Stimulated activated CD8-positive, alpha-beta memory T cell treated with anti-CD3 and anti-CD28 coated beads, Interleukin-12 subunit alpha, Interleukin-12 subunit beta, amount 100 ng/mL, for 1 hour (primary cell): ENCODE measurements around the gene HACD1.

Experiments used
- DNase-seq: peaks from one replicate; pipeline ENCODE4 v3.0.0-alpha.2; 2020; ENCODE audit warnings: low read depth

The HACD1 gene

DNA sequence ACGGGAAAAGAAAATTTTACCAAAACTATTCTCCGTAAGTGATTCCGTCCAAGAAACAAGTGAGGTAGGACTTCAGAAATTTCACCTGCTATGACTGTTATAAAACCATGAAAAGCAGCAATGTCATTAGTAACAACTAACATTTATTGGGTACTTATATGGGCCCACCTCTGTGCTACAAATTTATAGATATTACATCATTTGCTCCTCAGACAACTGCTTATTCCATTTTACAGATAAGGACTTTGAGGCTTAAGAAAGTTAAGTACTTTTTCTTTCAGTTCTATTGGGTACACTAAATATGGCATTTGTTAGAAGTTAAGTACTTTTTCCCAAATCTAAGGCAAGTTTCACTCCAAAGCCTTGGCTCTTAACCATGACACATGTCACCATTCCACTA is 36.3 kb downstream of the HACD1 start:
- no peak for DNase-seq

DNA sequence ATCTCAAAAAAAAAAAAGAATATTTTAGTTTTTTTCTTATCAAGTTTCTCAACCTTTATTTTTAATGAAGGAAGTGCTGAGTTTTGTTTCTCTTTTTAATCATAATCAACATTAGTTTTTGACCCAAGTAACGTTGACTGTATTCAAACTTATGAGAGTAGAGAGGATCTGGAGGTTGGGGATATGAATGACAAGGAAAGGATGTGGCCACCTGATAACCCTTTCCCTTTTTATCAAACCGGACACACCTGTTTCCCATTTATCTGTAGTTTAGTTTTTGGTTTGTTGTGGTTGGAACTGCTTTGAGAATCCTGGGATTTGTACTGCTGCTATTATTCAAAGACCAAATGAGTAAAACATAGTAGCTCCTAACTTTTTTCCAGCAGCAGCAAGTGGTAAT is 38.6 kb downstream of the HACD1 start:
- DNase-seq: no peak

DNA sequence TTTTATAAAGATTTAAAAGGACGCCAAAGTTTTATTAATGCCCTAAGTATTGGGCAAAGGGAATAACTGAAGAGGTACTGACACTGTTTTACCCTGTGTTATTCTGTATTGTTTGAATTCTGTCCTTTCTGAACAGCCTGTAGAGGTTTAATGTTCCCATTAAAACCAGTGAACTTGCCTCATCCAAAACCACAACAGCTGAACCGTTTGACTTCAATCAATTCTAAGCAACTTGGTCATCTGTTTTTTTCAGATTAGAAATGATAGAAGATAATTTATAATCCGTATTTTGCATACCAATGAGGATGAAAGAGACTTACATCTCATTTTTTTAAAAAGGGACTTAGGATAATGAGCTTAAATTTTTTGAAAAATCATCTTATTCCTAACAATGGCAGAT is 40.4 kb downstream of the HACD1 start:
- no peak for DNase-seq

DNA sequence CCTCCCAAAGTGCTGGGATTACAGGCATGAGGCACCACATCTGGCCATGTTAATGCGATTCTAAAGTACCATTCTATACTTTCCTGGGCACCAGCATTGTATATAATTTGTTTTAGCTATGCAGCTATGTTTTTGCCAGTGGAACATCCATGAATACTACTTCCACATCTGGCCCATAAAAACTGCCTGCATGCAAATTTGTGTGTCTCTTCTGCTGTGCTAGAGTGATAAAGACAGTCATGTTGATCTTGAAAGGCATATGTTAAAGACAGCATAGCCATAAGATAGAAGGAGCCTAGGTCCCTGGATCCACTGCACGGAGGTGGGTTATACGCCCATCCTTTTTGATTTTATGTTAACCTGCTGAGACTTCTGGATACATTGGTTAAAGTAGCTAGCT is 52.3 kb downstream of the HACD1 start:
- DNase-seq: no peak

DNA sequence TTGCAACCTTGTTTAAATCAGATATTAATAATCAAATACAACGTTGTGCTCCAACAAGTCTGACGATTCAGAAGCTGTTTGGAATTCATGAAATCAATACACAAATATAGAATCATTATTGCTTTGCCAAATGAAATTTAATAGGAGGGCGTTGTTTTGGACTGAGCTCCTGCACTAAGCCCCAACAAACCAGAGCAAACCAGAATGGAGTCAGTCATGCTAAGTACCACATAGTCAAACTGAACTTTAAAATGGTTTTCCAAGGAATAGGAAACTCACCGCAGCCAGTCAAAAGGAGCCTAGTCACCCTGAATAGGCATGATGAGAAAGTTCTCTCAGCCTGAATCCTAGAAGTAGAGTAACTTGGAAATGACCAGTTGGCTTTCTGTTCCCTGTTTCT is 53.7 kb downstream of the HACD1 start:
- DNase-seq: no peak

DNA sequence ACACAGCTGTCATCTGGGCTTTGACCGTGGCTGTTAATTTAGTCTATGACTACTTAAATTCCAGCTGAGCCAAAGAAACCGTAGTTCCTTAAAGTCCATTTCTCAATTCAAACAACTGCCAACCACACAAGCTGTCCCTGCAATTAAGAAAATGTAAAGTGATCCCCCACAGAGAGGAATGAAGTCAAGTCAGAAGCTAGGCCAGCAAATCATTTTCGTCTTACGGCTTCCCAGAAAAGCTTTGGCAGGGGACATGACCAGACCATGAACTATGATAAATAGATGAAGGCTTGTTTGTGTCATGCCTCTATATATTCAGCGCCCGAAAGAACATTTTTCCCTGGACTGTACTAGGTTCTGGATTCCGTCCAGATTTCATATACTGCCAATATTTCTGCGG is 54.6 kb downstream of the HACD1 start:
- DNase-seq: no peak

DNA sequence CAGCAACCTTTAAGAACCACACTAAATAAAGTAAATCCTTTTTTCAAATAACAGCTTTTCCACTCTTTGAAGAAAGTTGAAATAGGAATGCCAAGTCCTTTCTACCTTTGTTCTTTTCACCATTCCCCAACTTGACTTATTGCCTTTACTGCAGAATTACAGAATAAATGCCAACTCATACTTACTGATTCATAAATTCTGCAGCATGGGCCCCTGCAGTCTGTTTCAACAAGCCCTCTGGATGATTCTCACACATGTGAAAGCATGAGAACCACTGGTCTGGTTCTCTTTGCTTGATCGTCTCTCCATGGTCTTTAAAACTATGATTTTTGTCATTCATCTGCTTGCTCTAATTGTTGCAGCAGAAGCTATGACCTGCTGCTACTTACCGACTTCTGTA is 56.1 kb downstream of the HACD1 start:
- no peak for DNase-seq

DNA sequence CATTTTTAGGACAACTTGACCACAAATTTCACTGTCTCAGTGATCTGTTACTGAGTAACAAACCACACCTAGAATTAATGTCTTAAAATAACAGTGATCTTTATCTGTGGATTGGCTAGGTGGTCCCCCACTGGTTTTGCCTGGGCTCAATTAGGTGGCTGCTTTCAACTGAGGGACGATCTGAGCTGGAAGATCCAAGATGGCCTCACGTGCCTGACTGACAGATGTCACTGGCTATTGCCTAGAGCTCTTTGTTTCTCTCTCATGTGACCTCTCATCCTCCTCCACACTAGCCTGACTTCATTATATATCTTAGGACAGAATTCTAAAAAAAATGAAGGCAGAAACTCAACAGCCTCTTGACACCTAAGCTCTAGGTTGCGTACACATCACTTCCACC is 59.7 kb downstream of the HACD1 start:
- no peak for DNase-seq

DNA sequence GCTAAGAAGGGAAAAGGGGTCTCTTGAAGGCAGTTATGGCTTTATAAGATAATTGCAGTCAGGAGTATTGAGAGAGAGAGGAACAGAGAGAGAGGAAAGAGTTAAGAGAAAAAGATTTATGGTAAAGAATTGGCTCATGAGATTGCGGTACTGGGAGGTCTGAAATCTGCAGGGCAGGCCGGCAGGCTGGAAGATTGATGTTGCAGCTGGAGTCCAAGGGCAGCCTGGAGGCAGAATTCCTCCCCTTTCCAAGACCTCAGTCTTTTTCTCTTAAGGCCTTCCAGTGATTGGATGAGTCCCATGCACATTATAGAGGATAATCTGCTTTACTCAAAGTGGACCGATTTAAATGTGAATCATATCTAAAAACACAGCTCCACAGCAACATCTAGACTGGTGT is 68.4 kb downstream of the HACD1 start:
- DNase-seq: no peak

DNA sequence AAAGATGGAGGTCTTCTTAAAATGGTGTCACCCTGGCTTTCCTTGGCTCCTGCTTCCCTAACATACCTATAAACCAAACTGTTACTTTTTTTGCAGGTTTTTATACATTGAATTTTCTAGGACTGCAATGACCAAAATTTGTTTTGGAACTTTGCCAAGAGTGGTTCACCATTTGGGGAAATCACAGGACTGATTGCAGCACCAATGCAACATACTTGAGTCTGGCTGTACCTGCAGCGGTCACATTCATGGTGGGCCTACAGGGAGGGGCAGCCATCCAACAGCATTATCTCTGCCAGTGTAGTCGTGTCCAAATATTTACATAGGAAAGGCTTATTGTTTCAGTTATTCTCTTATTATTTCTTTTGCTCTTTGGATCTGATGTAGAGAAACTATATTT is 69.0 kb downstream of the HACD1 start:
- DNase-seq: no peak

DNA sequence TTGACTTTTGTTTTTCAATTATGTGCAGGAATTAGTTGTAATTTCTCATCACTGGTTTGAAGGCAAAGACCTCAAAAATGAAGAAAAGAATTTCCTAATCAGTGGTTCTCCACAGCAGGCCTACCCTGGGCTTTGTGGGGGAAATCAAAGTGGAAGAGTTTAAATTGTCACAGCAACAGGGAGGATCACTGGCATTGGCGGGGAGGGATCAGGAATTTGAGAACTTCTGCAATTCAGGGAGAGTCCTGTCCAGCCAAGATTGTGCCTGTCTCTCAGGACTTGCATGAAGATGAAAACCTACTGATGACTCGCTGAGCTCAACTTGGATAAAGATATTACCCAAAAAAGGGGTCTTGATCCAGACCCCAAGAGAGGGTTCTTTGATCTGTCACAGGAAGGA is 70.1 kb downstream of the HACD1 start:
- DNase-seq: no peak

DNA sequence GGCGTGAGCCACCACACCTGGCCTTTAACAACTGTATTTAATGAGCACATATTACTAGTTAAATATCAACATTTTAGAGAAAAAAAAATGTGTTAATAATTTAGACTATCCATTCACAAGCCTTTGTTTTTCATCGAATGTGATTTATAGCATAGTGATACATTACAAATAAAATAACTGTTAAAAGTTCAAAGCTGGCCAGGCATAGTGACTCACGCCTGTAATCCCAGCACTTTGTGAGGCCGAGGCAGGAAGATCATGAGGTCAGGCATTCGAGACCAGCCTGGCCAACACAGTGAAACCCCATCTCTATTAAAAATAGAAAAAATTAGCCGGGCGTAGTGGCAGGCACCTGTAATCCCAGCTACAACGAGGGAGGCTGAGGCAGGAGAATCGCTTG is 72.7 kb downstream of the HACD1 start:
- DNase-seq: no peak
